8988T (cell line): ENCODE data around the gene ATP11C.
"Not testable (repeated sequence)": the region's sequence is repeated elsewhere in the genome, so short reads cannot be mapped to it uniquely, and the experiment has no call there.

Experiments
- DNase-seq: peaks from one replicate; pipeline ENCODE4 v3.0.0; 2011

Gene ATP11C

DNA sequence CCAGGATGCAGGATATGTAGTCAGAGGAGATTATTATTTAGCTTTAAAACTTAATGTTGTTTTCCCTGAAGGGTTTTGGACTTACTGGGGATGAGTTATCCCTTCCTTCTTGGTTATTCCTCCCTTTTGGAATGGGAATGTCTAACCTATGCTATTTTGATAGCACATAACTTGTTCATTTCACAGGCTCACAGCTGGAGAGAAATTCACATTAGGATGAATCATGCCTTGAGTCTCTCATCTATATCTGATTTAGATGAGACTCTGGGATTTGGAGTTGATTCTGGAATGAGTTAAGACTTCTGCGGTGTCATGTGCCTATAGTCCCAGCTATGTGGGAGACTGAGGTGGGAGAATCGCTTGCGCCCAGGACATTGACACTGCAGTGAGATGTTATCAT lies 81.1 kb downstream of the ATP11C start:
- no peak for DNase-seq

DNA sequence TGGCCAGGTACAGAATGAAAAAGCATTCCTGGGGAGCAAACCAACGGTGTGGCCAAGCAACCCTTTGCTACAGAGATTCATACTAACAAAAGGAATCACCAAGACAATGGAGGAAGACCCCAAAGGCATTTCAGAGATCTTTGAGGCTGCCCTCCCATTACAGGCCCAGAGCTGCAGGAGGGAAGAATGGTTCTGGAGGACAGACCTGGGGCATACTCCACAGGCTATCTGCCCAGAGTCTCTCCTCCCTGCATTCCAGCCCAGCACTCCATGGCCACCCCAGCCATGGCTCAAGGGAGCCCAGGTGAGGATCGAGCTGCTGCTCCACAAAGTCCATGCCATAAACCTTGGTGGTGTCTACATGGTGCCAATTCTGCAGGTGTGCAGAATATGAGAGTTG lies 81.9 kb downstream of the ATP11C start:
- no peak for DNase-seq

DNA sequence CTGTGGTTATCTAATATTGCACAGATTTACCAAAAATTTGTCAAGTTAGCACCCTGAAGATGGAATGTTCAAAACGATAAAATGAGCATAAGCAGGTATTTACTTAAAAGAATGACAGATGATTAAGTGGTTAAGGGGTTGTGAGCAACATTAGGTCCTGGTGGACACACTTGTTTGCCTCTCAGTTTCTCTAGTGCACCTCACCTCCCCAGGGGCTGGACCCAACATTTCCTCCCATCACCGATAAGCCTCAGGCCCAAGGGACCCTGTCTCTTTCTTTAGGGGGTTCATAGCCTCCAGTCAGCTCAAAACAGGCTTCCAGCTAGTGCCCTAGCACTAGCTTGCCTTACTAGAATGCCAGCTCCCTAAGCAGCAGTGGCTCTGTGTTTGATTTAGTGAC lies 88.0 kb downstream of the ATP11C start:
- no peak for DNase-seq

DNA sequence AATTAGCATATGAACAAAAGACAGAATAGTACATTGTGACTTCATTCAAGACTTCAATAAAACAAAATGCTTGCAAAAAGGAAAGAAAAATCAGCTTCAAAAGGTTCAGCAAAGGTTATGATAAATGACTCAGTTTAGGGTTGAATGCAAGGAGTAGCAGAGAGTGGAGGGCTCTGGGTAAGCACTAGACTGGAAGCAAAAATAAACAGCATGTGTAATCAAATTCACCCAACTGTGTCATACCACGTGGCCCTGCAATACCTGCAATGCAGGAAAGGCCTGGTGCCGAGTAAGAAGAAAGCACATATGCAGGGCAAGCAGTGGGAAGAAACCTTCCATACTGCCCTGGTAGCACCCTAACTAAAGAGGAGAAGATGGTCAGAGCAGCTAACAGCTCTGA lies 88.7 kb downstream of the ATP11C start:
- no peak for DNase-seq

DNA sequence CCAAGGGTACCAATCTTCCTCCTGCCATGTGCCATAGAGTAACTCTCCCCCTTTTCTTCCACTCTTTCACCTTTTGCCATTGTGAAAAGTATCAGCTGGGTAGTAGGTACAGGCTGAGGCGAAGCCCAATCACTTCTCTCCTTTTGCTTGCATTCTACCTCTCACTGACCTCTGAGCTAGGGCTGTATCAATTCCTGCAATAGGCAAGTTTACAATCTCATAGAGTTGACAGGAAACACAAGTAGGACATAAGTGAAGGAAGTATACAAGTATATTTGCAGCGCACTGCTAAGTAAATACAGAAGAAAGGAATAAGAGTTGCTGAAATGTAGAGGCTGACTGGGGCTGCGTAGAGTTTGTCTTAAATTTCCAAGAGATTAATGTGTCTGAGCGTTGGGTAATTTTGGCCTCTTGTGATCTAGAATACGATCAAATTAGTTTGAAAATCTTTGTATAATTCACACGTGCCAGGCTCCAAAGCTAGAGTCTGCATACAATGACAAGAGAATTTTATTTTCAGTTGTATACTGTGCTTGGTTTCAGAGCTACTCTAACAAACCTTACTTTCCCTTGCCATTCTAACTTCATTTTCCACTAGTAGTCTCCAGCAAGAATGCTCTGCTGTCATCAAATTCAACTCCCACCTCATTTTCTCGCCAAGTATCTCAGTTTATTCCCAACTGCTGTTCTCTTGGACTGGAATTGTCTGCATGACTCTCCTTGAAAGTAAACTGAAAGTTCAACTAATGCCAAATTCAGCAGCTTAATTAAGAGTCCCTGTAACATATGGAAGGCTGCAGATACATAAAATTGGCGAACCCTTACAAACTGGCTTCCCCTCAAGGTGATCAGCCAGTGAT lies 90.3 kb downstream of the ATP11C start:
- DNase-seq, result no peak

DNA sequence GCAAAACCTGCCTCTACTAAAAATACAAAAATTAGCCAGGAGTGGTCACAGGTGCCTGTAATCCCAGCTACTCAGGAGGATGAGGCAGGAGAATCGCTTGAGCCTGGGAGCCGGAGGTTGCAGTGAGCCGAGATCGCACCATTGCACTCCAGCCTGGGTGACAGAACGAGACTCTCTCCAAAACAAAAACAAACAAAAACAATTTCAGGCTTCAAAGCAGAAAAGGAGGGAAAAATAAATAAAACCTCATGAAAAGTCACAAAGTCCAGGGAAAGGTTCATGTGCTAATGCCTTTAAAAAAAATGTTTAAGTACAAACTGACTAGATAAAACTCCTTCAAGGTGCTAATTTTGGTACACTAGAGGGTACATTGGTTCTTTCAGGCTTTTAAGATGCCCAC lies 96.5 kb downstream of the ATP11C start:
- DNase-seq, result not testable (repeated sequence)

DNA sequence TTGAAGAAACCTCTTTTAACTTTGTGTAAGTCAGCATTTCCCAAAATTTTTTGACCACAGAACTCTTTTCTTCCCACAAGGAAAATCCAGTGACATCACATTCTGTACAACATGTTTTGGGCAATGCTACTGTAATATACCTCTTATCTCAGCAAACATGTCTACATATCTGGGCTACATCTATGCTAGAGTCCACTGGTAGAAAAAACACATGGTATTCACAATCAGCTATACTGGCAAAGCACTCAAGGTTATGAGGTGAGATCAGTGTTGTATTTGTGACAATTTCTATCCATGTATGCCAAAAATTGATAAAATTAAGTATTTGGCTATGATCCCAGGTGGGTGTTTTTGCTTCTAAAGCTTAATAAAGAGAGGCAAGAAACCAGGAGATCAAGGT lies 98.0 kb downstream of the ATP11C start:
- no peak for DNase-seq

DNA sequence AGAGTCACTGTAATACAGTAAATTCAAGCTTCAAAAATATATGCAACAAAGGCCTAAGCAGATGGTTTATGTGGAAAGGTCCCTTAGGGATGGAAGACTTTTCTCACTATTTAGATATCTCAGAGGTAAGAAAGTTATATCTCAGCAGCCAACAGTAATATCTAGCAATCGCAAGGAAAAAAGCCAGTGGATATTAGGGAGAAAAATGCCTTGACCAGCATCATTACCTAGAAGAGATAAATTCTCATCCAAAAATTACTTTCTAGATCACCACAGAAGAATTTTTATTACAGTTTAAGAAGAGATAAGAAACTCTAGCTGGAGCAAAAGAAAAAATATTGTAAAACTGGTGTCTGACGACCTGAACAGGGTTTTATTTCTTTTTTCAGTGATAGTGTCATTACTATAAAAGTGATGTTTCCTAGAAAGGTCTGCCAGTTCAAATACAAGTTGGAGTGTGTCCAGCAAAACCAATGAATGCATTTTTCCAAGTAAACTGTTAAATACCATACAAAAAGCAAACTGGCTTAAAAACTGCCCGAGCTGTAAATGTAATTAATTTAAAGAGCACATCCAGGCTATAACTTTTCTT lies 100.0 kb downstream of the ATP11C start:
- DNase-seq, result no peak

DNA sequence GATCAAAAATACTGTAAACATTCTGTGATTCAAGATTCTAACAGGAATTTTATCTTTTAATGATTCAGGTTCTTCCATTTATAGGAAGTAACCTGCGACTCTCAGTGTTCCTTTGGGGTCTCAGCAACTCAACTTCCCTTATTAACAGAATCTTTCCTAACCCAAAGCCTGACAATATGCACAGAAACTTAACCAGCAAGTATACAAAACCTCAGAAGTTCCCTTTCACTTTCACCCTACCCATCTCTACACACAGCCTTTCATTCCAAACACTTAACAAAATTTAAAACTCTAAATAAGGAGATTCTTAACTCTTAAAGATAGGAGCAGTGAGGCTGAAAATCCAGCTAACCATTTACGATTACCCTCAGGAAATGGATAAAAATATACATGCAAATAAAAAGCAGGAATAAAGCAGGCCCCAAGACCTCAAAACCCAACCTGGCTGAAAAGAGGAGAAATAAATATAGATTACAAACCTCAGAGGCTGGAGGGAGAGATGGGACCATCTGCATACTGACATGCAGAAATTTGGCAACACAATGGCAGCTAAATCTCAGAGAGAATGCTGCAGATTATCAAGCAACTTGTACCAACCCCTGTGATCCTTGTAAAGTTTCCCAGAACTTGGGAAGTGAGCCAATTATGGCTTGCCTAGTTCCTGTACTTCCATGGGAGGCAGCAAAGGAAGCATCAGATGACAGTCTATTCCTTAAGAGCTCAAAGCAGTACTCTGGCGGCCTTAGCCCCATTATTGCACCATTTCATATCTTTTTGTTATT lies 101.0 kb downstream of the ATP11C start:
- no peak for DNase-seq

DNA sequence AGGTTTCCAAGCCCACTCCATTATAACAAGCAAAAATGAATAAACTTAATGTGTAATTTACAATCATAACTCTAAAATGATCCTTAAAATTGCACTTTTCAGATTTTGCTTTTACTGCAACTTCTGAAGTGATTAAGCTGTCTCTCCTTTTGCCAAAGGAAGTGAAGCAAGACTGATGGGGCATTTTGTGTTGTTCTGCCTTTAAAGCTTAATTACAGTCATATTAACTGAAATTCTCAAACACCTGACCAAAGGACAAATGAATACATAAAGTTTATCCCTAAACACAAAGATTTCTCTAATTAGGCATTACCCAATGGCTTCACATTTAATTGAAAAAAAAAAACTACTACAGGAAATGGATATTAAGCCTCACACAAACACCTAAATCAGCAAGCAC lies 101.8 kb downstream of the ATP11C start:
- no peak for DNase-seq

DNA sequence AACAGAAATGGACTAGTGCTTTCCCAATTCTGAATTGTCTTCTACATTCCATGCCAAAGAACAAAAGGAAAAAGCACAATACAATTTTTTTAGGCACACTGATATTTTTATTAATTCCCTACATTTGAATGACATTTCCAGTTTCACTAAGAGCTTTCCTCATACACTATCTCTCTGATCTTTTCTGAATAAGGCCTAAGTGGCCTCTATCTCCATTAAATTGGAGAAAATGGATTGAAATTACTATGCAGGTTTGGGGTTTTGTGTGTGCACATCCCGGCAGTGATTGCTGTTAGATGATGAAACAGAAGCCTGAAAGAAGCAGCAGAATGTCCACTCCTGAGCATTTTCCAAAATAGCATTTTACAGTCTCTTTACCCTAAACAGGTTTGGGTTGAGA lies 104.0 kb downstream of the ATP11C start:
- DNase-seq, result no peak

DNA sequence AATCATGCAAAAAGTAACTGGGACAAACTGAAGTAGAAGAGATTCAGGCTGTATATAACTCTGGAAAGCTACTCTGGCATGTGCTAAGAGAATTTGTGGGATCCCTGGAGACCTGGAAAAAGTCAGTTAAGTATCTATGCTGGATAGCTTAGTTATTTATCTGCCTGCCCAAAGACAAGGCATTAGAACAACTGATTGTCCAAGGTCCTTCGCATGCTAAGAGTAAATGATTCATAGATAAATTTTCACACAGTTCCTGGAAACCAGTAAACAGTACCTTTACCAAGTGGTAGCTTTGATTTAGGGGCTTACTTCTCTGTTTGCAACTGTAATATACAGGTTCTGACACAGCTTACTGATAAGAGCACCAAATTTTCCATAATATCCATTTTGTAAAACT lies 104.8 kb downstream of the ATP11C start:
- no peak for DNase-seq

DNA sequence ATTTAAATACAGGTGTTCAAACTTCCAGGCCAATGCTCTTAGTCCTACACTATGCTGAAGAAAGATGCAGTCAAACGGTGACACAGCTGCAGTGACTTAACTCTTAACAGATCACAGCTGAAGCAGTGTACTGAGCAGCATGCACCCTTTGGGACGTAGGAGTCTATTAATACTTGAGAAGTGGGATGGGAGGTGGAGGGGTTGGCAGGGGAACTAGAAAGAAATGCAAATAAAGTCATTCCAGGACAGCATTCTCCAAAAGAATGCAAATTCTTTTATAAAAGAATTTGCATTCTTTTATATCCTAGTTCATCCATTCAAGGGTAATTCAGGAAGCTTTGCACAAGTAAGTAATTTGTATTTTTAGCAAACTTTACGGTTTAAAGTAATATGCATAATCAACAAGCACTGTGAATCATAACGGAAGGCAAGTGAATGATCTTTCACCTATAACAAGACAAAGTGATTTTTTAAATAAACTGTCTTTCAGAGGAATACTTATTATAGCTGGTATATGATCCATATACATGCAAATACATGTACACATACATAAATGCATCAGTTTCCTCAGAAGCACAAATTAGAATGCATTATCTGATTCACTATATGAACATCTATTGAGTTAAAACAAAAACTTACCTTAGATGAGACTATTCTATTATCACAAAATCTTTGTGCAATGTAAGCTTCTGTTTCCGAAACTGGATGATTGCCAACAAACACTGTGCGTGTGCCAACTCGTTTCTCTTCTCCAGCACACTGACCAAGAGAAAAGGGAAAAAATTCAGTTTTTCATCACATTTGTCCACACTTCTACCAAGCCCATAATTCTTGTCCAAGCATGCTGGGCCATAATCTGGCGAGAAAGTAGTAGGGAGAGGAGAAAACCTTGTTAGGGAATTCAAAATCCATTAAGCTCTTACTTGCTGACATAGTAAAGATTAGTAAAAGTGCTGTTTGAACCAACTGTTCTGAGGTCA lies 106.5 kb downstream of the ATP11C start:
- DNase-seq, result no peak

DNA sequence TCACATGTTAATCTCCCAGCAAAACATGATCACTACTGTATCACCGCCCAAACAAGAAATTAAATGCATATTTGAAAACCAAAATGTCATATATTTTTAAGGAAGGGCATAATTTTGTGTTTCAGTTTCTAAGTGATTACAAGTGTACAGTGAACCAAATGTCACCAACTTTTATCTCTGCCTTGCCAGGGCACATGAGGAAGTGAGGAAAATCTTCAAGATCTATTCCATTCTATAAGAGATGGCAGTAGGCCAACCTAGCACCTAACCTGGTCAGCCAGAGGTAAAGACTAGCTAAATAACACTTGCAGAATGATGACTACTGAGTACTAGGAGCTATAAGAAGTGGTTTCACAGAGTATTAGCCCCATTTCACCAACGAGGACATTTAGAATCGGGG lies 107.2 kb downstream of the ATP11C start:
- DNase-seq, result no peak

DNA sequence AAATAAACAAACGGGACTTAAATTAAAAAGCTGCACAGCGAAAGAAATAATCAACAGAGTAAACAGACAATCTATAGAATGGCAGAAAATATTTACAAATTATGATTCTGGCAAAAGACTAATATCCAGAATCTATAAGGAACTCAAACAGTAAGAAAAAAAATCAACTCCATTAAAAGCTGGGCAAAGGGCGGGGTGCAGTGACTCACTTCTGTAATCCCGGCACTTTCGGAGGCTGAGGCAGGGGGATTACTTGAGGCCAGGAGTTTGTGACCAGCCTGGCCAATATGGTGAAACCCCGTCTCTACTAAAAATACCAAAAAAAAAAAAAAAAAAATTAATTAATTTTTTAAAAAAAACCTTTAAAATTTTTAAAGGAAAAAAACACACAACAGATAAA lies 109.0 kb downstream of the ATP11C start:
- no peak for DNase-seq

DNA sequence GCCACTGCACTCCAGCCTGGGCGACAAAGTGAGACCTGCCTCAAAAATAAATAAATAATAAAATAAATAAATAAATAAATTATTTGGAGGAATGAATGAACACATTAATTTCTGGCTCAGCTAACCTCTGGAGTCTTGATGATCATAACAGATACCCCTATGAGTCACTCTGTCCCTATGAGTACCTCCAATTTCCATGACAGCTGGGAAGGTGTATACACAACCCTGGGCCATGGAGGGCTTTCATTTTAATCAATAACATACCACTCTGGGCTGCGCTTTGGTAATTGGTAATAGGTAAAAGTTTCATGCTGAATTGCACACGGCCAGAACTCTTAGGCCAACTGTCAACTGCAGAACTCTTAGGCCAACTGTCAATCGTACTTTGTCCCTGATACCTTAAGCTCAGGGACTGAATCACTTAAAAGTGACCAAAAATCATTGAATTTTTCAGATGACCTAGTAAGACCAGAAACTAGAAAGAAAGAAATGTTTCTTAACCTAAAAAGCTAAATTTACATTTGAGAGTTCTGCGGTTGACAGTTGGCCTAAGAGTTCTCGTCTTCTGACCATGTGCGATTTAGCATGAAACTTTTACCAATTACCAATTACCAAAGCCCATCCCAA lies 112.4 kb downstream of the ATP11C start:
- no peak for DNase-seq

DNA sequence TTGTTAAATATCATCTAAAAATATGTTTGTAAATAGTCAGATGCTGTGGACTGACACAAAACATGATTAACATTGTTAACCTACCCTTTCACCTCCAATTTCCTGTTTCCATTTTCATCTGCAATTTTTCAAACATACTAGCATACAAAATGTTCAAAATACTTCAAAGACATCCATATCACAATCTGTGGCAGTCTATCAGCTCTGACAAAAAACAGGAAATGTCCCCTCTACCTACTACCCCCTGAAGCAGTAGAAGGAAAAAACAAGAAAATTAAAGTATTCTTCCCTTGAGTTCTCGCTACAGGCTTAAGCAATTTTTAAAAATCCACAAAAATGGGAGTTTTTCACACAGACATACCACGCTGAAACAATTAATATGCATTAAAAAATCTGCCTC lies 116.6 kb downstream of the ATP11C start:
- no peak for DNase-seq

DNA sequence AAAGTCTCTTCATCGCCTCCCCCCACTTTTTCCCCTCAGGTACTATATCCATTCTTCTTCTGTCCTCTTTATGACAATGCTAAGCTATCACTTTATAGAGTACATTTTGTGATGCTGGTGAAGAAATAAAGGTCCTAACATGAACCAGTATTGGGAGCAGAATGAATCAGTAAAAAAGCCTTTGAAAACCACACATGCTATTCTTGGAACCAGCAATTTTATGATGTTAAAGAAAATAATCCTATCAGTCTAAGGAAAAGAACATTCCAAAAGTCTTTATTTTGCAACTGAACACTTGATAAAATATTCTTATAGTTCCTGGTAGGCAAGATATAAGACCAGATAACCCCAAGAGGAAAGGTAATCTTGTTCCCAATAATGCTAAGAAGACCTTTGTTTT lies 117.1 kb downstream of the ATP11C start:
- DNase-seq, result no peak

DNA sequence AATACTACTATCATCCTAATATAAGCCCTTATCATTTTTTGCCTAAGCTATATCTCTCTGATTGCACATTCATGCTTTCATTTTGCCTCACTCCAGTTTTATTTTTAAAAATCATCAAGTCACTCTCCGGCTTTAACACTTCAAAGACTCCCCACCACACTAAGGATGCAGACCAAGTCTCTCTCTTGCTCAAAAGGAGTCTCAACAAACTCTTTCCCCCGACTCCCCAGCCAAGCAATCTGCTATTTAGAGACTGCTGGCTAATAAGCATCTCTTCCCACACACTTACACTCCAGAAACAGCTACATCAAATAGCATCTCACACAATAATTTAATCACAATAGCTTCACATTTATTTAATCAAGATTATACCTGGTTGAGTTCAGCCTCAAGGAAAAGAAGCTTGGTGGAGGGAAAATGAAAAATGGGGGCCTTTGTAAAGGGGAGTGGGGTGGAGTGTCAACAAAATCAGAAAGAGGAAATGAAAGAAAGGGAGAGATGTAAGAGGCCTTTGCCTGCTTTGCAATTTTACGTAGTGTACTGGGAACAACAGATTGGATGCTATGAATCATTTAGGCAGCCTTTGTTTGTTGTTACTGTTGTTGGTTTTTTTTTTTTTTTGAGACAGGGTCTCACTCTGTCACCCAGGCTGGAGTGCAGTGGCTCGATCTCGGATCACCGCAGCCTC lies 120.8 kb downstream of the ATP11C start:
- no peak for DNase-seq

DNA sequence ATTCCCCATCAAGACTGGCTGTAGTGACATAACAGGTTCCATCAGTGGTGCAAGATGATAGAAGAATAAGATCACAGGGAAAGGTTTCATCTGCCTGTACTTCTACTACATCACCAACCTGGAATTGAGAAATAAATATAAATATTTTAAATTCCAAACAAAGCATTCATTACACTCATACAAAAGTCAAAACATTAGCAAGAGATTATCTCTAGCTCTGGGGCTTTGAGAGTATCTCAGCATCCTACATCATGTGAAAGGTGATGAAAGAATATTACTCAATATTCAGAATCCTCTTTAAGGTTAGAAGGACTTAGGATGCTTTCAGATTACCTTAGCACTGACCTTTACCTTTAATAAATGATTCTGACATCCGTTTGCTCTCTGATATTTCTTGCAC lies 128.4 kb downstream of the ATP11C start:
- DNase-seq, result no peak

DNA sequence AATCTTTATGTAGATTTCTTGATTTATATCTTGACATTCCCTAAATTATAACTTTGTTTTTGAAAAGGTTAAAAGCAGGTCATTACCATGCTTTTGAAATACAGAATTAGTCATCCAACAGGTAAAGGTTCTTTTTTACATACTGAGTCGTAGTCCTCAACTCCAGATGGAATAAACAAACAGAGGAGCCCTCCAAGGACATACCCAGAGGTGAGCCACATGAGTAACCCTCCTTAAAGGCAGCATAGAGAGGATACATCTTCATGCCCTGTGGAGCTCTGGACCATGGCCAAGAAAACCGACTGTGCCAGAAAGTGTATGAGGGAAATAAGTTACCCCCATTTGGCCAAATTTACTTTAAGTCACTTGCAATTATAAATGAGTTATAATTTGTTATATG lies 129.6 kb downstream of the ATP11C start:
- no peak for DNase-seq

DNA sequence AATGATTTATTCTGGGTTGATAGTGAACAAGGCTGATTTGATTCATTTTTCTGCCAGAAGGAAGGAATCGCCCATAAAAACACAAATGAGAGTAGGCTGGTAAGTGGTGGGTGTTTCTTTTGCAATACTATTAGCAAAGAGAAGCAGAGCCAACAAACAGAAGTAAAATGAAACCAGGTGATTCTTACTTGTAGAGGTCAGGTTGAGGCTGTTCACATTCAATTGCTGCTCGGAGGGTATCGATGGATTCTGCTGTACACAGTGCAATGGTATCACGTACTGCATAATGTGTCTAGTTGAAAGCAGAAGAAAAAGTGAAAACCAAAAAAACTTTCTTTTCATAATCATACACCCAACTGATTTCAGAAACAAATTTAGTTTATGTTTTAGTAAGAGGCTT lies 130.8 kb downstream of the ATP11C start:
- DNase-seq, result no peak
